ENCODE measurements around the gene ARHGAP18. TPM values are rescaled to one million over a fixed set of nuclear protein-coding genes. Genes with fewer than 3 reads are reported as not detected.

ARHGAP18 gene
- total and polyA plus RNA-seq, 3 donors from 2014 or later = 15.8 to 29.8 (median 23.8) TPM

- Histone ChIP-seq H3K27ac (no peak overlapping the region), H3K27me3 (no peaks in the 10 kb centered on the region), H3K36me3 (ENCODE audit: low read depth, missing control alignments) (no peaks in the 10 kb centered on the region), H3K4me1 (peaks cover 9% of the 10 kb centered on the region), H3K9me3 (no peaks in the 10 kb centered on the region), H3K4me3 (no peak overlapping the region)
- intact Hi-C loops (cut with DNase I; ENCODE audit: low total_unique reads) = no loop called here
- TF ChIP-seq CTCF (IDR thresholded peaks at IDR 0.05) (no peak), POLR2A (IDR thresholded peaks at IDR 0.05) (no peak)
- no peak for DNase-seq
- 67 to 85% methylated on average over 4 of the region's 4 CpGs for WGBS, 2 donors
Measured at GRCh38 chr6:129731428-129731827, 21.5 kb upstream of the ARHGAP18 start.

DNA sequence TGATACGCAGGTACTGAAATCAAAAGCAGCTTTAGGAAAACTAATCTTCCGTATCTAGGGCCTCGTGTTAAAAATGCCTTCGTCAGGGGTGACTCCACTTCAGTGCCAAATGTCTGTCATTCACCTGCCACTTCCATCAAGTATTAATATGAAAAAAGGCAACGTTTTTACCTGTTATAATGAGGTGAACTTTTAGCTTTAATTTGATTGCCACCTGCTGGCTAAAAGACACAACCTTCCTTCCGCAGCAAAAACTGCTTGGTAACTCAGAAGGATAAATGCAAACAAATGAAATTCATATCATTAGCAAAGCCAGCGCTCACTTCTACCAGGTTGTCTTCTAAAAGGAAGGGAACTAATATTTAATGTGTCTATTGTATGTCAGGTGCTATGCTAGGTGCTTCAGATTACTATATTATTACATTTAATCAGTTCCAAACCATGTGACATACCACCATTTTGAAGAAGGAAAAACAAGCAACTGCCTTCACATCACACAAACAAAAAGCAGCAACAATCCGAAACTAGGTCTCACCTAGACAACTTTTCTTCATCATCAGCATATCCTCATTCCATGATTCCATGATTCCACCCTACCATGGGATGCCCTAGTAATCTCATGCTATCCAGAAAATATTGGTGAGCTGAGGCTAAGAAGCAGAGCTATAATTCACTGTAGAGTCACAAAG lies 20.6 kb upstream of the ARHGAP18 start:
- Histone ChIP-seq H3K4me1 (peaks cover 12% of the 10 kb centered on the region), H3K27ac (no peak overlapping the region), H3K36me3 (ENCODE audit: low read depth, missing control alignments) (no peaks in the 10 kb centered on the region), H3K4me3 (no peak overlapping the region), H3K9me3 (no peaks in the 10 kb centered on the region), H3K27me3 (no peaks in the 10 kb centered on the region)
- intact Hi-C loops (cut with DNase I; ENCODE audit: low total_unique reads) = no loop called here
- 57 to 65% methylated on average over 8 of the region's 8 CpGs for WGBS, 2 donors
- DNase-seq = no peak
- no peak for TF ChIP-seq POLR2A (IDR thresholded peaks at IDR 0.05)
- peak; percentile 42 to 50 (median 45) for TF ChIP-seq CTCF (IDR thresholded peaks at IDR 0.05)

DNA sequence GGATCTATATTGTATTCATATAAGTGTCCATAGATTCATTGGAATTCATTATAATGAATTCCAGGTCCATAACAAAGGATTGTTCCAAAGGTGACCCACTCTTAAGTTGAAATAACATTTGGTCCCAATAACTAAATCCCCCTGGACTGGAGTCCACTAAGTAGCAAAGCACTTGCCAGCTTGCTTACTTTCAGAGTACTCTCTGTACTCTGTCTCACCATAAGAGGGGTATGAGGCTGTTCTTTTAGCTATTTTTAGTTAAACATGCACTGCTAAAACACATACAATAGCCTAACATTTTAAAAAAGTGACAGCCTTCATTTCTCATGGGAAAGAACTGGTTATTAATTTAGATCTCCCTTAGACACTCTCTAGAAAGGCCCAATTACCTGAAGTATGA lies 16.7 kb upstream of the ARHGAP18 start:
- H3K36me3 ChIP-seq (ENCODE audit: low read depth, missing control alignments) = no peaks in the 10 kb centered on the region
- peaks cover 12% of the 10 kb centered on the region for H3K4me1 ChIP-seq
- DNase-seq = no peak
- H3K9me3 ChIP-seq = no peaks in the 10 kb centered on the region
- TF ChIP-seq CTCF (IDR thresholded peaks at IDR 0.05) = no peak
- no peak for TF ChIP-seq POLR2A (IDR thresholded peaks at IDR 0.05)
- H3K27ac ChIP-seq = no peak overlapping the region
- H3K4me3 ChIP-seq = no peak overlapping the region
- no peaks in the 10 kb centered on the region for H3K27me3 ChIP-seq
- intact Hi-C loops (cut with DNase I; ENCODE audit: low total_unique reads) = no loop called here

GRCh38 chr6:129725341-129725740 lies 15.4 kb upstream of the ARHGAP18 start:
- H3K27me3 ChIP-seq = no peaks in the 10 kb centered on the region
- H3K36me3 ChIP-seq (ENCODE audit: low read depth, missing control alignments) = no peaks in the 10 kb centered on the region
- 72 to 80% methylated on average over 4 of the region's 4 CpGs for WGBS, 2 donors
- DNase-seq = no peak
- H3K4me1 ChIP-seq = peaks cover 12% of the 10 kb centered on the region
- TF ChIP-seq POLR2A (IDR thresholded peaks at IDR 0.05) (no peak), CTCF (IDR thresholded peaks at IDR 0.05) (no peak)
- H3K4me3 ChIP-seq = no peak overlapping the region
- H3K9me3 ChIP-seq = no peaks in the 10 kb centered on the region
- intact Hi-C loops (cut with DNase I; ENCODE audit: low total_unique reads) = no loop called here
- H3K27ac ChIP-seq = no peak overlapping the region

DNA sequence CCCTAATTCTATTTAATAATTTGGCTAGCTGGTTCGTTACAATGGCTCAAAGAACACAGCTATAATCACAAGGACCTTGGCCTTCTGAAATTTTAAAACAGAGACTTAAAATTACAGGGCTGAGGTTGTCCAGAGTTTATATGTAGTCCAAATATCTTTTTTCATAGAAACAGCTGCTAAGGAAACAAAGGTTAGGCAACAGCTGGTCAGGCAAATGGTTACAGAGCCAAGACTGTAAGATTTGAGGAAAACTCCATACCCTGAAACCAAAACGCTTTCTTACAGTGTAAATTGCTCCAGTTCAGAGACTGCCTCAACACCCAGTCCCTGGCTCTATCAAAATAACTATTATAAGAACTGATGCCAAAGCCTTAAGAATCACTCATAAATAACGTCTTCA lies 9.7 kb upstream of the ARHGAP18 start:
- no peak for DNase-seq
- no peaks in the 10 kb centered on the region for H3K9me3 ChIP-seq
- intact Hi-C loops (cut with DNase I; ENCODE audit: low total_unique reads) = no loop called here
- no peaks in the 10 kb centered on the region for H3K27me3 ChIP-seq
- TF ChIP-seq POLR2A (IDR thresholded peaks at IDR 0.05) = no peak
- no peak for TF ChIP-seq CTCF (IDR thresholded peaks at IDR 0.05)
- no peak overlapping the region for H3K4me3 ChIP-seq
- 25 to 28% methylated on average over 3 of the region's 3 CpGs for WGBS, 2 donors
- no peak overlapping the region for H3K27ac ChIP-seq
- H3K4me1 ChIP-seq = peaks cover 20% of the 10 kb centered on the region
- no peaks in the 10 kb centered on the region for H3K36me3 ChIP-seq (ENCODE audit: low read depth, missing control alignments)

All from testis (tissue), 3 donors.